Measurements from ENCODE around the gene IL32.
A peak's percentile ranks its signal among the peaks of the same experiment; 100 is the strongest.

Gene IL32

DNA sequence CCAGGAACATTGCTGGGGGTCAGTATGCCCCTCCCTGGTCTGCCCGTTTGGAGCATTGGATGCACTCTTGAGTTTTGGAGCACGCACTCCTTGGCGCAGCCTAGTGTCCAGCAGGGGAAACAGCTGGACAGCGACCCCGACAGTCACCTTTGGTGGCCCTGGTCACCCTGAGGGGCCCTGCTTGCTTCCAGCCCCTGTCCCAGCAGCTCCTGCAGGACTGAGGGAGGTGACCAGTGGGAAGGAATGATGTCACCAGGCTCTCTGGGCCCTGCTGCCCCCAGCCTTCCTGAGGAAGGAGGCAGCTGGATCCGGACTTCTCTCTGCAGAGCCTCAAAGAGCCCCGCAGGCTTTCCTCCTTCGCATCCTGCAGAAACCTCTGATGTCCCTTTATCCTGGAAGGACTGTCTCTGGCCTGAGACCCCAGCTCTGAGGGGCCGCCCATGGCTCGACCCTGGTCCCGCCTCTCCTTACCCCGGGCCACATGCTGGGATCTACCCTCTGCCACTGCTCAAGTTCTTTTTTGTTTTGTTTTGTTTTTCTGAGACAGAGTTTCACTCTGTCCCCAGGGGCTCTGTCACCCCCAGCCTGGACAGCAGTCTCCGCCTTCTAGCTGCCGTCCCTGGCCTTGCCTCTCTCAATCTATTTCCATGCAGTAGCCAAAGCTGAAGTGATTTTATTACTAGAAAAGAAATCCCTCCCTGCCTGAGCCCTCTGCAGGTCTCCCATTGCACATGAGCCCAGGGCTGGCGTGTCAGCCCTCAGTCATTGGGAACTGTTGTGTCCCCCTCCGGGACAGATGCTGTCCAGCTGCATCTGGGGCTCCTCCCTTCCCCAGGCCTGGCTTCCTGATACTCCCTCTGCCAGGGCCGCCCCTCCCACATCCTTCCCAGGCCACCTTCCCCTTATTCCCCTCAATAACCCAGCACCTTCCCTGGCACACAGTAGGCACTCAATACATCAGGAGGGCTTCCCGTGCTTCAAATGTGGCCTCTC is 22.1 kb downstream of the IL32 start:
- no peak for TF ChIP-seq EZH2 (IDR thresholded peaks at IDR 0.05; ENCODE audit: borderline replicate concordance, low read depth, low read length, severe bottlenecking)
- TF ChIP-seq CTCF (IDR thresholded peaks at IDR 0.05; ENCODE audit: borderline replicate concordance, extremely low read depth, low read length, poor library complexity, severe bottlenecking) = peak; percentile 33
- Histone ChIP-seq H3K4me3 (ENCODE audit: low read depth in 1 of 2, low read length in 2 of 2) (no peak overlapping the region), H4K20me1 (ENCODE audit: insufficient read depth, low read length) (no peaks in the 10 kb centered on the region), H3K9ac (ENCODE audit: low read depth, low read length) (no peak overlapping the region), H3K4me2 (ENCODE audit: insufficient read depth, low read length) (no peak overlapping the region), H3K27me3 (ENCODE audit: insufficient read depth, low read length, poor library complexity) (no peaks in the 10 kb centered on the region), H3K36me3 (ENCODE audit: insufficient read depth, low read length) (no peaks in the 10 kb centered on the region), H3K4me1 (ENCODE audit: insufficient read depth, low read length) (peaks cover 2% of the 10 kb centered on the region; the same call in 1 of the 2 replicates), H3K9me3 (ENCODE audit: insufficient read depth, low read length, severe bottlenecking) (no peaks in the 10 kb centered on the region), H2AFZ (ENCODE audit: low read depth, low read length) (no peak overlapping the region), H3K27ac (ENCODE audit: low read length) (peak overlapping the region; percentile 50; the same call in 1 of the 2 replicates), H3K79me2 (ENCODE audit: insufficient read depth, low read length) (no peaks in the 10 kb centered on the region)
- no peak for DNase-seq
- no peak for ATAC-seq (ENCODE audit: insufficient read depth, low read depth)

DNA sequence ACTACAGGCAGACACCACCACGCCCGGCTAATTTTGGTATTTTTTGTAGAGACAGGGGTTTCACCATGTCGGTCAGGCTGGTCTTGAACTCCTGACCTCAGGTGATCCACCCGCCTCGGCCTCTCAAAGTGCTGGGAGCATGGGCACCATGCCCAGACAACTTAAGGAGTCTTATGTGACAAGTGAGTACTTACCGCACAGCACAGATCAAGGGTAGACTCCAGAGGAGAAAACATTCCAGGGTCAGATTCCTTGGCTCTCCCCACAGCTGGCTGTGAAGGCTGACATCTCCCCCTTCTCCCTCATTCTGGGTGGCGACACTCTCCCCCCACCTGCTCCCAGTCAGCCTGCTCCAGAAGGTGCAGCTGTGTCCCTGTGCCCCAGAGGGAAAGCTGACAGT is 23.0 kb downstream of the IL32 start:
- no peaks in the 10 kb centered on the region for H3K27me3 ChIP-seq (ENCODE audit: insufficient read depth, low read length, poor library complexity)
- H3K79me2 ChIP-seq (ENCODE audit: insufficient read depth, low read length) = no peaks in the 10 kb centered on the region
- H3K4me3 ChIP-seq (ENCODE audit: low read depth in 1 of 2, low read length in 2 of 2) = no peak overlapping the region
- H3K27ac ChIP-seq (ENCODE audit: low read length) = peak overlapping the region; percentile 50; the same call in 1 of the 2 replicates
- H3K9ac ChIP-seq (ENCODE audit: low read depth, low read length) = no peak overlapping the region
- H3K4me1 ChIP-seq (ENCODE audit: insufficient read depth, low read length) = peaks cover 2% of the 10 kb centered on the region; the same call in 1 of the 2 replicates
- no peaks in the 10 kb centered on the region for H3K36me3 ChIP-seq (ENCODE audit: insufficient read depth, low read length)
- no peak overlapping the region for H2AFZ ChIP-seq (ENCODE audit: low read depth, low read length)
- H3K9me3 ChIP-seq (ENCODE audit: insufficient read depth, low read length, severe bottlenecking) = no peaks in the 10 kb centered on the region
- no peak for ATAC-seq (ENCODE audit: insufficient read depth, low read depth)
- no peak for TF ChIP-seq CTCF (IDR thresholded peaks at IDR 0.05; ENCODE audit: borderline replicate concordance, extremely low read depth, low read length, poor library complexity, severe bottlenecking)
- TF ChIP-seq EZH2 (IDR thresholded peaks at IDR 0.05; ENCODE audit: borderline replicate concordance, low read depth, low read length, severe bottlenecking) = no peak
- DNase-seq = no peak
- no peaks in the 10 kb centered on the region for H4K20me1 ChIP-seq (ENCODE audit: insufficient read depth, low read length)
- no peak overlapping the region for H3K4me2 ChIP-seq (ENCODE audit: insufficient read depth, low read length)

DNA sequence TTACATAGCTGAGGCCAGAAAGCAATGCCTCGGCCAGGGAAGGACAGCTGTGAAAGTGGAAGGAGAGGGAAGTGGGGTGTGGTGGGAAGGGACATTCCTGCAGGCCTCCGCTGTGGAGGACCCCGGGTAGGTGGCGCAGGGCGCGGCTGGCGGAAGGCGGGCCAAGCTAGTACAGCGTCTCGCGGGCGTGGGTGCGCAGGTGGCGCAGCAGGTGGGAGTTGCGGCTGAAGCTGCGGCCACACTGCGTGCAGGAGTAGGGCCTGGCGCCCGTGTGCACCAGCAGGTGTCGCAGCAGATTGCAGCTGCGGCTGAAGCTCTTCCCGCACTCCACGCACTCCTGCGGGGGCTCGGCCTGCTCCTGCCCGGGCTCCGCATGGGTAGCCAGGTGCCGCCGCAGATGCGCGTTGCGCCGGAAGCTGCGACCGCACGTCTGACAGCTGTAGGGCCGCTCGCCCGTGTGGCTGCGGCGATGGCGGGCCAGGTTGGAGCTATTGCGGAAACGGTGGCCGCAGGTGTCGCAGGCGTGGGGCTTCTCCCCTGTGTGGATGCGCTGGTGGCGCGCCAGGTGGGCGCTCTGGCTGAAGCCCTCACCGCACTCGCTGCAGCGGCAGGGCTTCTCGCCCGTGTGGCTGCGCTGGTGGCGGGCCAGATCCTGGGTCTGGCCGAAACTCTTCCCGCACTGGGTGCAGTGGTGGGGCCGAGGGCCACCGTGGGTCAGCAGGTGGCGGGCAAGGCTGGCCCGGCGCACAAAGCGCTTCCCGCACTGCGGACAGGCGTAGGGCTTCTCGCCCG is 23.7 kb downstream of the IL32 start:
- Histone ChIP-seq H3K27ac (ENCODE audit: low read length) (no peak overlapping the region), H3K4me1 (ENCODE audit: insufficient read depth, low read length) (peaks cover 2% of the 10 kb centered on the region; the same call in 1 of the 2 replicates), H3K27me3 (ENCODE audit: insufficient read depth, low read length, poor library complexity) (no peaks in the 10 kb centered on the region), H3K4me3 (ENCODE audit: low read depth in 1 of 2, low read length in 2 of 2) (no peak overlapping the region), H2AFZ (ENCODE audit: low read depth, low read length) (no peak overlapping the region), H3K9ac (ENCODE audit: low read depth, low read length) (no peak overlapping the region), H3K4me2 (ENCODE audit: insufficient read depth, low read length) (no peak overlapping the region), H3K36me3 (ENCODE audit: insufficient read depth, low read length) (no peaks in the 10 kb centered on the region), H3K9me3 (ENCODE audit: insufficient read depth, low read length, severe bottlenecking) (no peaks in the 10 kb centered on the region), H3K79me2 (ENCODE audit: insufficient read depth, low read length) (no peaks in the 10 kb centered on the region), H4K20me1 (ENCODE audit: insufficient read depth, low read length) (no peaks in the 10 kb centered on the region)
- ATAC-seq (ENCODE audit: insufficient read depth, low read depth) (no peak), DNase-seq (no peak)
- TF ChIP-seq CTCF (IDR thresholded peaks at IDR 0.05; ENCODE audit: borderline replicate concordance, extremely low read depth, low read length, poor library complexity, severe bottlenecking) = no peak
- no peak for TF ChIP-seq EZH2 (IDR thresholded peaks at IDR 0.05; ENCODE audit: borderline replicate concordance, low read depth, low read length, severe bottlenecking)
